Cardiac muscle cell (in vitro differentiated cells and primary cell): Measurements from ENCODE around the gene CCDC167. TPM values are rescaled to one million over a fixed set of nuclear protein-coding genes. Genes with fewer than 3 reads are reported as not detected.

Experiments used
- DNase-seq, 2 donors: peaks; one replicate each; pipeline versions ENCODE4 v3.0.0 to v3.0.0-alpha.2; 2010 to 2017; ENCODE audit warnings: low read depth in 1 of 2, low spot score in 1 of 2
- H3K27ac ChIP-seq: fragments of 200-600 bp; sonication (generic); 2 replicates; pipeline ENCODE4 v1.5.1; 2016
- H3K27me3 ChIP-seq: fragments of 200-600 bp; sonication (generic); 2 replicates; pipeline ENCODE4 v1.6.0; 2016; ENCODE audit warnings: control low read depth
- H3K36me3 ChIP-seq: fragments of 200-600 bp; sonication (generic); 2 replicates; pipeline ENCODE4 v1.5.1; 2016; ENCODE audit warnings: control low read depth
- H3K4me1 ChIP-seq: fragments of 200-600 bp; sonication (generic); 2 replicates; pipeline ENCODE4 v1.8.1; 2017; ENCODE audit warnings: low read depth, mild to moderate bottlenecking, mixed run types
- H3K4me3 ChIP-seq: fragments of 200-600 bp; sonication (generic); 2 replicates; pipeline ENCODE4 v1.5.1; 2016; ENCODE audit warnings: mild to moderate bottlenecking
- H3K9me3 ChIP-seq: fragments of 200-600 bp; sonication (generic); 2 replicates; pipeline ENCODE4 v1.5.1; 2017; ENCODE audit warnings: low read depth, mild to moderate bottlenecking, control low read depth
- CTCF ChIP-seq: IDR thresholded peaks from 2 replicates; pipeline ENCODE4 v1.5.1; 2012; ENCODE audit warnings: low read depth, mild to moderate bottlenecking, low read length
- polyA plus RNA-seq: library from polyadenylated mRNA; unstranded; fragments of >200 nt; fragmentation: Nextera tagmentation; extraction: Ambion mirVana; gene quantifications from 2 replicates; pipeline ENCODE4 v1.2.1, GENCODE V29; 2016
- total RNA-seq: library from RNA; depleted of rRNA; stranded (reverse); fragments of >200 nt; gene quantifications from 2 replicates; pipeline ENCODE4 v1.2.3, GENCODE V29; 2016

Gene CCDC167
- total and polyA plus RNA-seq, 2 experiments from 2014 or later: 48.5 to 99.2 TPM

GRCh38 chr6:37544530-37544929, 44.8 kb upstream of the CCDC167 start:
- H3K36me3 ChIP-seq: no peaks in the 10 kb centered on the region
- no peak overlapping the region for H3K4me3 ChIP-seq
- DNase-seq: no peak
- no peaks in the 10 kb centered on the region for H3K27me3 ChIP-seq
- H3K9me3 ChIP-seq: no peaks in the 10 kb centered on the region
- TF ChIP-seq CTCF: no peak
- no peaks in the 10 kb centered on the region for H3K4me1 ChIP-seq
- H3K27ac ChIP-seq: no peak overlapping the region

- Histone ChIP-seq H3K4me3 (no peak overlapping the region), H3K36me3 (no peaks in the 10 kb centered on the region), H3K27me3 (no peaks in the 10 kb centered on the region), H3K27ac (no peak overlapping the region), H3K9me3 (no peaks in the 10 kb centered on the region), H3K4me1 (no peaks in the 10 kb centered on the region)
- no peak for DNase-seq
- TF ChIP-seq CTCF: no peak
Measured at GRCh38 chr6:37543361-37543760, 43.7 kb upstream of the CCDC167 start.

- no peak for TF ChIP-seq CTCF
Measured at GRCh38 chr6:37541346-37541745, 41.7 kb upstream of the CCDC167 start.

GRCh38 chr6:37540390-37540789, 40.7 kb upstream of the CCDC167 start:
- Histone ChIP-seq H3K9me3 (no peaks in the 10 kb centered on the region), H3K36me3 (no peaks in the 10 kb centered on the region), H3K4me1 (peaks cover 5% of the 10 kb centered on the region), H3K4me3 (no peak overlapping the region), H3K27ac (no peak overlapping the region), H3K27me3 (peaks cover 29% of the 10 kb centered on the region)
- no peak for DNase-seq
- TF ChIP-seq CTCF: no peak

More at GRCh38 chr6:37541346-37541745, 41.7 kb upstream of the CCDC167 start:
- Histone ChIP-seq H3K27ac (no peak overlapping the region), H3K4me3 (no peak overlapping the region), H3K4me1 (no peaks in the 10 kb centered on the region), H3K36me3 (no peaks in the 10 kb centered on the region), H3K27me3 (peaks cover 20% of the 10 kb centered on the region), H3K9me3 (no peaks in the 10 kb centered on the region)
- DNase-seq: no peak

- peaks cover 33% of the 10 kb centered on the region for H3K27me3 ChIP-seq
- H3K4me3 ChIP-seq: no peak overlapping the region
- no peak for TF ChIP-seq CTCF
- no peaks in the 10 kb centered on the region for H3K9me3 ChIP-seq
- no peak overlapping the region for H3K27ac ChIP-seq
- DNase-seq: no peak
- H3K4me1 ChIP-seq: peaks cover 5% of the 10 kb centered on the region
- H3K36me3 ChIP-seq: no peaks in the 10 kb centered on the region
Measured at GRCh38 chr6:37540029-37540352, 40.3 kb upstream of the CCDC167 start.
